Measurements from ENCODE around the gene AKAP13.
A peak's percentile ranks its signal among the peaks of the same experiment; 100 is the strongest.

AKAP13 gene

DNA sequence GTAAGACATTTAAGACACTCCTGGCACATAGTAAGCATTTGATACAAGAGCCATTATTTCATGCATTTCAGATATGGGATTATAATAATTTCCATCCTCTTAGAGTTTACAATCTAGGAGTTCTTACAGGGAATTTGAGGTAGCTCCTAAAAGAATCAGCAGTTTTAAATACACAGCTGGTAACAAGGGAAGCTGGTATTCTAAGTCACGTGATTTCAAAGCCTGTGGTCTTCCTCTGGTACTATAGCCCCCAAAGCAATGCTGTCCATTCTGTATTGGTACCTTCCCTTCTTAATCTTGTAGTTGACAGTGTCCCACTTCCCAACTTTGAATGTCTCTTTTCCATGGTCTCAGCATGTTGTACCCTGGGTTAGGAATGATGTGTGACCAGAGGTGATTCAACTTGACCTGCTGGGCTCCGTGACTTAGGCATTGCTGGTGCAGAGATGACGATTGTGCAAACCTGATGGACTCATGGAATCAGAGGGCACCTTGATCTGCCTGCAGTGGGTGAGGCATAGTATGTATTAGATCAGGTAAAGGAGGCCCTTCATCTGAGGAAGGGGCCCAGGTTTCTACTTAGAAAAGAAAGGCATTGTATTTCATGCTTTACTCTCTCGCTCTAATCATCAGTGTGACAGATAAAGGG, 122.9 kb downstream of the AKAP13 start:
- no peak for DNase-seq

DNA sequence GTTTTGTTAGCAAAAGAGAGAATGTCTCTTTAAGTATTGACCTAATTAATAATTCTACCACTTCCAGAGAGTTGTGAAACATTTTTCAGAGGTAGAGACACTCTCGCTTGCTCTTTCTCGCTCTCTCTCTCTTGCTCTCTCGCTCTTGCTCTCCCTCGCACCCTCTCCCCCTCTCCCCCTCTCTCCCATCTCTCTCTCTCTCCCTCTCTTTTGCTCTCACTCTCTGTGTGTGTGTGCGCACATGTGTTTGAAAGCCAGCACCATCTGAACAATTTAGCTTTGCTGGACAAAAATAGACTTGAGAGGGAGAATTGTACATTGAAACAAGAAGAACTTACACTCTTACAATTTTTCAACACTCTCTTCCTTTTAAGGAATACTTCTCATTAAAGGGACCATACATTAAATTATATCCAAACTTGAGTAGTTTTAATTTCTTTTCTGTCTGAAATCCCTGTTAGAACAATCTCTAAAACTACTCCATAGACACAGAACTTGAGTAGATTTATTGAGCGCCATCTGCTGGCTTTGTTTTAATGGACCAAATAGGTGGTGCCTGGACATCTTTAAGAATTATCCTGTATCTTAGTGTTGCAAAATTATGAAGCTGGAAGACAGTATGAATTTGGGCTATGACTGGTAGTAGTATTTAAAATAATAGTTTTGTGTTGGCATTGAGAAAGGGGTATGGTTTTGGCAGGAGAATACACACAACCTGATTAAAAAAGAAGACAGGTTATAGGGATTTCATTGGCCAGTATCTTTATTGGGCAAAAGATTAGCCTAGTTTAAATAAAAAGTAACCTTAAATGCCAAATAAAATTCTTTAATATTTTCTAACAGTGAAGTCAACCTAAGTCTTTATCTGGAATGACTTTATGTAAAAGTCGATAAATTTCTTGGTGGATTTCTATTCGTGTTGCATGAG, 124.6 kb downstream of the AKAP13 start:
- DNase-seq = peak; percentile 66

- no peak for DNase-seq
These were observed 126.7 kb downstream of the AKAP13 start for GRCh38 chr15:85507114-85507513.

- no peak for DNase-seq
These were observed 129.6 kb downstream of the AKAP13 start for GRCh38 chr15:85509973-85510372.

DNA sequence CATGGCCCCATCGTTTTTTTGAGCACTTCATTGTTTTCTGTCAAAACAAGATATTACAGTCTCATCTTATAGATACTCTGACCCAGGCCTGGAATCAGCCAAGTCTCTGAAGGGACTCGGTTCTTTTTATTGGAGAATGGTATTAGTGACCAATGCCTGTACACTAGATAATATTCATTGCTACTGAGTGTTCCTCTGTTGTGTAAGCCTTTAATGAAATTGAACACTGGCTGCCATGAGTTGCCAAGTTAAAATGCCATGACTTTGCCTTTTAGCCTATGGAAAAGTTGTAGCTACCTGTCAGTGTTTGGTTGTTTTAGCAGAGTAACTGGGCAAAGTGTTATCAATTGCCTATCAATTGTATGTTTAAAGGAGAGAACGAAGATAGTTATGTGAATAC, 134.0 kb downstream of the AKAP13 start:
- no peak for DNase-seq

DNA sequence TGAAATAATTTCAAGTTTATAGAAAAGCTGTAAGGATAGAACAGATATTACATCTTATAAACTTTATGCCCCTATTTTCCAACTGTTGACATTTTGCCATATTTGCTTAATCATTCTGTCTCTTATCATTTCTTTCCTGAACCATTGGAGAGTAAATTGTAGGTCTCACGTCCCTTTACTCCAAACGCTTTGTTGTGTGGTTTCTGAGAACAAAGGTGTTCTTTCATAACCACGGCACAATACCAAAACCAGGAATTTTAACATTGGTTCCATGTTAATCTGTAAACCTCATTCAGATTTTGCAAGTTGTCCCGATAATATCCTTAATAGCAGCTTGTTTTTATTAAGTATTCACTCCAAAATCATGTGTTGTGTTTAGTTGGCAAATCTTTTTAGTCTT, 134.8 kb downstream of the AKAP13 start:
- no peak for DNase-seq

- DNase-seq = no peak
These were observed 136.7 kb downstream of the AKAP13 start for GRCh38 chr15:85517086-85517485.

GRCh38 chr15:85518979-85519761, 138.8 kb downstream of the AKAP13 start:
- no peak for DNase-seq

- DNase-seq = no peak
These were observed 140.2 kb downstream of the AKAP13 start for GRCh38 chr15:85520650-85521049.

DNA sequence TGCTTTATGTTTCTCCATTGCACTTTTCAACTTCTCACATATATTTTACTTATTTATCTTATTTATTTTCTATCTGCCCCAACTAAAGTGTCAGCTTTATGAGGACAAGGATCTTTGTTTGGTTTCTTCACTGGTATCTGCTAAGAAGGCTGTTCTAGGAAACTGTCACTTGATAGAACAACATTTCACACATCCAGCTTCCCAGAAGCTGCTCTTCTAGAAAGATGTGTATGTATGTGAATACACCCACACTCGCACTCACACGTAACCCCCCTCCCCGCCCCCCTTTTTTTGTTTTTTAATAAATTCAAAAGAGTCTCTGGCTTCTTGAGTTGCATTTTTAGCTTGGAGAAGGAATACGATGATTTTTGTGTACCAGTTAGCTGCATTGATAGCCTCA, 143.1 kb downstream of the AKAP13 start:
- no peak for DNase-seq

GRCh38 chr15:85525755-85526154, 145.4 kb downstream of the AKAP13 start:
- no peak for DNase-seq

- no peak for DNase-seq
These were observed 147.5 kb downstream of the AKAP13 start for GRCh38 chr15:85527895-85528294.

DNA sequence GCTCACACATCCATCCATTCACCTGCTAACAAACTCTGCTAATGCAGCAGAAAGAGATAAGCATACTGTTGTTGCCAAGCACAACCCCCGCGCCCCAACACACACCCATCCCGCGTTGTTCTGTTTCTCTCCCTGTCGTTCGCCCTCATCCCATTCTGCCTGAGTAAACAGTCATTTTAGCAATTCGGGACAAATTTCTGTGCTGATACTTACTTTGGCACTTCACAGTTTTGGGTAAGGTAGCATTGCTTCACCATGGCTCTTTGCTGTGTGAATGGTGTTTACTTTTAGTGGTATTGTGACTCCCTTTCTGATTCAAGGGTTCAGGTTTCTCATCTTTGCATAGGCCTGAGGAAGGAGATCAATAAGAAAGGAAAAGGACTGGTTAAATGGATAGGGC, 149.7 kb downstream of the AKAP13 start:
- DNase-seq = no peak

DNA sequence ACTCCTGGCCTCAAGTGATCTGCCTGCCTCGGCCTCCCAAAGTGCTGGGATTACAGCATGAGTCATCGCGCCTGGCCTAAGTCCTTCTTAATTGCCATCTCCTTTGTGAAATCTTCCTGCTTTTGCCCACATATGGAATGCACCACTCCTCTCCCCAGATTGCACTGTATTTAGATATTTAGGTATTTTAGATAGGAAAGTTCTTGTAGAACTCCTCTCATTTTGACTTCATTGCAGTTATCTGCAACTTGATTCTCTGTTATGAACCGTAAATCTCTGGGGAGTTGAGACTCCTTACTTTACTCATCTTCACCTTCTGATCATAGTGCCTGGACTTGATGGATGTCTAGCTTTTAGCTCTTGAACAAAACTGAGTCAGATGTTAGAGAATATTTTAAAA, 150.7 kb downstream of the AKAP13 start:
- DNase-seq = no peak

- DNase-seq = no peak
These were observed 152.3 kb downstream of the AKAP13 start for GRCh38 chr15:85532689-85533088.

DNA sequence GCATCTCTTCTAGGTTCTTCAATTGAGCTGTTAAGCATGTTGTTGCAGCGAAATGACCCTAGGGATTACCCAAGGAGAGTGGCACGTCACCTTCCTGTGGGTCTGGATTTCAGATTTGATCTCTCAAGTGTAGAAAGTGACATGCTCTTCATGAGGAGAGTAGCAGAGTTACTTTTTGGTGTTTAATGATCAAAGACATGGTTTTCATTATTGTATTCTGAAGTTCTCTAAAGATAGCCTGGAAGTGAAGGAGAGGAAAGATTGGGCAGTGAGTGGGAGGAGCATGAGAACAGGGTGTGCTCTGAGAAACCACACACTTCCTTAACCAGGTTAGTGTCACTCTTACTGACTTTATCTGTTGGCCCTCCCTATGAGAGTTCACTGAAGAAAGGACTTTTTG, 153.6 kb downstream of the AKAP13 start:
- peak; percentile 46 for DNase-seq

DNA sequence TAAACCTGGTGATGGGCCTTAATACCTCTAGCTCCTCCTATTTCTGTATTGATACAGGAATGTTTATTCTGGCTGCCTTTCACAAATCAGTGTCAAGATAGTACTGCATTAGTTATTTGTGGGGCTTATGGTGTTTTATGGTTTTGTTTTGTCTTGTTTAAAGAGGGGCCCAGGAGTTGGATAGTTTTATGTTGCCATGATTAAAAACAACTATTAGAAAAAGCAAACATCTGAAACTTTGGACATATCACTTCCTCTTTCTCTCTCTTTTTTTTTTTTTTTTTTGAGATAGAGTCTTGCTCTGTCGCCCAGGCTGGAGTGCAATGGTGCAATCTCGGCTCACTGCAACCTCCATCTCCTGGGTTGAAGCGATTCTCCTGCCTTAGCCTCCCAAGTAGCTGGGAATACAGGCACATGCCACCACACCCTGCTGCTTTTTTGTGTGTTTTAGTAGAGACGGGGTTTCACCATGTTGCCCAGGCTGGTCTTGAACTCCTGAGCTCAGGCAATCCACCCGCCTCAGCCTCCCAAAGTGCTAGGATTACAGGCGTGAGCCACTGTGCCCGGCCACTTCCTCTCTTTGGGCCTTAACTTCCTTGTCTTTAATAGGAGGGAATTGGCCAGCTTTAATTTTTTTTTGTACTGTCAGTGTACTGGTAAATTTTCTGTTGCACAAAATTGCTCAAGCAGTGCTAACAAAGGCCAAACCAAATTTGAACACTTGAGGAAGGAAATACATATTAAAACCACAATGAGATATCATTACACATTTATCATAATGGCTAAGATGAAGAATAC, 155.3 kb downstream of the AKAP13 start:
- peak; percentile 12 for DNase-seq

DNA sequence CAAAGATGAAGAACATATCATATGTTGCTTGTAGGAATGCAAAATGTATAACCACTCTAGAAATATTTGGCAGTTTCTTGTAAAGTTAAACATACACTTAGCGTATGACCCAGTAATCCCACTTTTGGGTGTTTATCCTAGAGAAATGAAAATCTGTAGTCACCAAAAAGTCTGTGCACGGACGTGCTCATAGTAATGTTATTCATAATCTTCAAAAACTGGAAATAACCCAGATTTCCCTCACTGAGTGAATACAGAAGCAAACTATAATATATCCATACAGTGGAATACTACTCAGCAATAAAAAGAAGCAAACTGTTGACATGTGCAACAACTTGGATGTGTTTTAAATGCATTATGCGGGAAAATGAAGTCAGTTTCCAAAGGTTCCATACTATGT, 155.9 kb downstream of the AKAP13 start:
- no peak for DNase-seq

DNA sequence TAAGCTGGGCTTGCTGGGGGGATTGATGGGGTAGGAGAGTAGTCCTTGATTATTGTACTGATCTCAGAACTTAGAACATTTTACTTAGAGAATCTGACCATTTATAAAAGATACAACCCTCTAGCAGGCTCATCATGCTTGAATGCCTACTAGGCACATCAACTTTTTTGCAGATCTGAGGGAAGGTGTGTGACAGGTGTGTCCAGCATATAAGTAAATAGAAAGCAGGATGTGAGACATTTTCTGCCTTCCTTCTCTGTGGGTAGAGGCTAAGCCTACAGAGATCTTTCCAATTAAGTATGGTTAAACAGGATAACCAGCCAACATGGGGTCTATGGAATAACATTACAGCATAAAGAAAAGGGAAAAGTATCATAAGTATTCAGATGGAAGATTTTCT, 159.1 kb downstream of the AKAP13 start:
- DNase-seq = no peak

GRCh38 chr15:85540085-85540797, 159.8 kb downstream of the AKAP13 start:
- no peak for DNase-seq

DNA sequence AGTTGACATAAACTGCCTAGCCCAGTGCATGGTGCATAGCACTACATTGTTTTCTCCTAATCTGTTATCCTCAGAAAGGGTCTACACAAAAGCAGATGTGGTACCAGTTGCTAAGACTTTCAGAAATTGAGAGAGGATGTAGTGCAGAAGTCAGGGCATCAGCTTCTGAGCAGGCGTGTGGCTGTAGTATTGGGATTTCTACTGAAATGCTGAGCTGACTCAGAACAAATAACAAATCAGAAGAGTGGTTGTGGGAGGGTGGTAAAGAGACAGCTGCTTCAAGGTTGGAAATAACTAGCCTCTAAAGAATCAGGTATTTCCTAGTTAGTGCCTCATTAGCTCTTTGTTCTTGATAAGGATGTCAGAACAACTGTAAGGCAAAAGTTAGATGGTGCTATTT, 161.3 kb downstream of the AKAP13 start:
- DNase-seq = no peak

- DNase-seq = no peak
These were observed 162.1 kb downstream of the AKAP13 start for GRCh38 chr15:85542488-85542887.

Data from CD4-positive, alpha-beta T cell treated with Interleukin-17A for 1 hour (primary cell).